Endothelial cell of umbilical vein (primary cell): Measurements from ENCODE around the gene KMT2B. TPM values are rescaled to one million over a fixed set of nuclear protein-coding genes. Genes with fewer than 3 reads are reported as not detected.

Experiments used
- BruUV-seq: library from RNA; stranded (reverse); fragments of 400-500 nt; replicated peaks from 2 replicates; lab custom pipeline; 2021; lab: Mats Ljungman, UMichigan
- CTCF ChIA-PET: fragments of 300-600, 350-600 bp; sonication (Branson Sonifier 250); formaldehyde crosslinking; loops from one replicate; lab custom pipeline; 2021; ENCODE audit warnings: antibody characterized with exemption, inconsistent platforms; lab: Charles Lee
- POLR2A ChIA-PET: fragments of 300-600, 350-600 bp; sonication (Branson Sonifier 250); formaldehyde crosslinking; loops from one replicate; lab custom pipeline; 2021; ENCODE audit warnings: antibody characterized with exemption, inconsistent platforms; lab: Charles Lee
- DNase-seq: peaks from one replicate; pipeline ENCODE4 v3.0.0-alpha.2; 2011; ENCODE audit warnings: low read depth, low spot score
- FAIRE-seq: peaks from 2 replicates; lab custom pipeline; 2011; peaks lifted over from hg19 to GRCh38; lab: Jason Lieb, UNC
- H2AFZ ChIP-seq: 2 replicates; pipeline ENCODE4 v1.6.0; 2012; ENCODE audit warnings: low read depth, low read length, control low read depth, inconsistent platforms
- H3K27ac ChIP-seq: 2 replicates; pipeline ENCODE4 v1.5.1; 2011; ENCODE audit warnings: low read depth, mild to moderate bottlenecking, control low read depth, low read length, moderate library complexity; ENCODE audit not compliant: insufficient read depth
- H3K27me3 ChIP-seq, 2 experiments: 2 replicates each; pipeline versions ENCODE4 v1.6.0 to v1.6.1; 2011; ENCODE audit warnings: low read length in 2 of 2, mixed read lengths in 1 of 2; ENCODE audit not compliant: control insufficient read depth in 2 of 2, insufficient read depth in 2 of 2
- H3K36me3 ChIP-seq, 2 experiments: 2 replicates in 1 of 2; 3 replicates in 1 of 2; pipeline ENCODE4 v1.5.1; 2011; ENCODE audit warnings: low read length in 2 of 2, mild to moderate bottlenecking in 1 of 2, moderate library complexity in 1 of 2; ENCODE audit not compliant: control insufficient read depth in 2 of 2, insufficient read depth in 2 of 2; ENCODE audit errors: extremely low read depth in 1 of 2
- H3K4me1 ChIP-seq: 3 replicates; pipeline ENCODE4 v1.5.1; 2011; ENCODE audit warnings: mild to moderate bottlenecking, low read length; ENCODE audit not compliant: control insufficient read depth, insufficient read depth; ENCODE audit errors: extremely low read depth
- H3K4me2 ChIP-seq: 2 replicates; pipeline ENCODE4 v1.6.1; 2011; ENCODE audit warnings: low read length, control low read depth, mixed read lengths; ENCODE audit not compliant: insufficient read depth
- H3K4me3 ChIP-seq, 3 experiments: fragments of 200-600 bp in 1 of 3; sonication (generic), shearing (Covaris generic) in 1 of 3; replicated peaks in 1 of 3; 2 replicates each; pipeline ENCODE4 v1.5.1; 2011 to 2016; ENCODE audit warnings: control low read depth in 3 of 3, low read length in 3 of 3, mild to moderate bottlenecking in 2 of 3, inconsistent platforms in 1 of 3, low read depth in 1 of 3, moderate library complexity in 1 of 3; ENCODE audit not compliant: insufficient read depth in 1 of 3
- H3K79me2 ChIP-seq: 2 replicates; pipeline ENCODE4 v1.6.0; 2012; ENCODE audit warnings: low read length, inconsistent platforms; ENCODE audit not compliant: control insufficient read depth, insufficient read depth
- H3K9ac ChIP-seq: replicated peaks from 2 replicates; pipeline ENCODE3; 2011; ENCODE audit warnings: low read length, control low read depth; ENCODE audit not compliant: insufficient read depth; ENCODE audit errors: extremely low read depth
- H3K9me1 ChIP-seq: replicated peaks from 3 replicates; pipeline ENCODE4 v1.6.0; 2011; ENCODE audit warnings: mild to moderate bottlenecking, low read length; ENCODE audit not compliant: control insufficient read depth, insufficient read depth; ENCODE audit errors: extremely low read depth
- H3K9me3 ChIP-seq: replicated peaks from 2 replicates; pipeline ENCODE4 v1.5.1; 2012; ENCODE audit warnings: low read length, inconsistent platforms; ENCODE audit not compliant: control insufficient read depth, insufficient read depth
- H4K20me1 ChIP-seq: replicated peaks from 2 replicates; pipeline ENCODE3; 2011; ENCODE audit warnings: mild to moderate bottlenecking, low read length; ENCODE audit not compliant: control insufficient read depth, insufficient read depth; ENCODE audit errors: extremely low read depth
- EZH2 ChIP-seq: IDR thresholded peaks from 2 replicates; pipeline ENCODE4 v1.6.1; 2012; ENCODE audit warnings: borderline replicate concordance, low read depth, mild to moderate bottlenecking, moderate library complexity, low read length, inconsistent platforms; ENCODE audit not compliant: severe bottlenecking
- FOS ChIP-seq: IDR thresholded peaks from 2 replicates; pipeline ENCODE4 v1.6.1; 2011; ENCODE audit warnings: mild to moderate bottlenecking, low read length, moderate library complexity, borderline replicate concordance; ENCODE audit not compliant: insufficient read depth
- GATA2 ChIP-seq: IDR thresholded peaks from 2 replicates; pipeline ENCODE4 v1.7.0; 2011; ENCODE audit warnings: low read depth, mild to moderate bottlenecking, moderate library complexity, mixed read lengths, low read length; ENCODE audit not compliant: insufficient read length, insufficient read depth
- JUN ChIP-seq: IDR thresholded peaks from 2 replicates; pipeline ENCODE4 v1.6.1; 2011; ENCODE audit warnings: borderline replicate concordance, low read depth; ENCODE audit not compliant: insufficient read length, insufficient read depth
- MYC ChIP-seq: IDR thresholded peaks from one replicate; pipeline ENCODE4 v1.6.1; 2011; ENCODE audit warnings: mild to moderate bottlenecking, low read depth, low read length
- POLR2A ChIP-seq: IDR thresholded peaks from 2 replicates; pipeline ENCODE4 v1.6.1; 2012; ENCODE audit warnings: low read depth, mild to moderate bottlenecking, control low read depth, low read length
- POLR2AphosphoS5 ChIP-seq: IDR thresholded peaks from 2 replicates; pipeline ENCODE4 v1.6.1; 2012; ENCODE audit warnings: low read depth, mild to moderate bottlenecking, control low read depth, low read length, moderate library complexity; ENCODE audit not compliant: insufficient read depth
- dilution Hi-C: fragments of 300-500 bp; cut with MboI; formaldehyde crosslinking; loops from one replicate; pipeline ENCODE4 v1.15.0; 2019; ENCODE audit warnings: low sequenced_read_pairs; ENCODE audit not compliant: extremely low pct_ligation_motif_present
- intact Hi-C: fragments of 100-400 bp; cut with micrococcal nuclease; formaldehyde crosslinking; loops from one replicate; pipeline ENCODE4 v1.10.0; 2022
- polyA plus RNA-seq, 4 experiments: library from polyadenylated mRNA; depleted of rRNA in 3 of 4; stranded (reverse) in 3 of 4; unstranded in 1 of 4; fragments of >200 nt; gene quantifications; 2 replicates each; pipeline versions ENCODE4 v1.2.1 to v1.2.3, GENCODE V29; 2011 to 2012; ENCODE audit warnings: missing spikeins in 1 of 4
- total RNA-seq: library from RNA; stranded (reverse); gene quantifications from 2 replicates; pipeline ENCODE4 v1.2.3, GENCODE V29; 2021
- TF ChIP-seq, protein P1 (sequence below): IDR thresholded peaks from 2 replicates; pipeline ENCODE4 v1.6.1; 2011; ENCODE audit not compliant: insufficient read depth, insufficient read length
- TF ChIP-seq, protein P2 (sequence below), 2 donors: IDR thresholded peaks; 1 replicate in 1 of 2; 2 replicates in 1 of 2; pipeline ENCODE4 v1.5.1; 2011; ENCODE audit warnings: low read length in 2 of 2, mild to moderate bottlenecking in 2 of 2, moderate library complexity in 2 of 2, control low read depth in 1 of 2, inconsistent platforms in 1 of 2, low read depth in 1 of 2; ENCODE audit not compliant: insufficient read depth in 1 of 2; ENCODE audit errors: extremely low read depth in 1 of 2

Gene KMT2B
- total and polyA plus RNA-seq, 2 donors (not counting 3 experiments of a cell fraction or from before 2014, with no cell fraction given), result 28.4 to 37.2 TPM

DNA sequence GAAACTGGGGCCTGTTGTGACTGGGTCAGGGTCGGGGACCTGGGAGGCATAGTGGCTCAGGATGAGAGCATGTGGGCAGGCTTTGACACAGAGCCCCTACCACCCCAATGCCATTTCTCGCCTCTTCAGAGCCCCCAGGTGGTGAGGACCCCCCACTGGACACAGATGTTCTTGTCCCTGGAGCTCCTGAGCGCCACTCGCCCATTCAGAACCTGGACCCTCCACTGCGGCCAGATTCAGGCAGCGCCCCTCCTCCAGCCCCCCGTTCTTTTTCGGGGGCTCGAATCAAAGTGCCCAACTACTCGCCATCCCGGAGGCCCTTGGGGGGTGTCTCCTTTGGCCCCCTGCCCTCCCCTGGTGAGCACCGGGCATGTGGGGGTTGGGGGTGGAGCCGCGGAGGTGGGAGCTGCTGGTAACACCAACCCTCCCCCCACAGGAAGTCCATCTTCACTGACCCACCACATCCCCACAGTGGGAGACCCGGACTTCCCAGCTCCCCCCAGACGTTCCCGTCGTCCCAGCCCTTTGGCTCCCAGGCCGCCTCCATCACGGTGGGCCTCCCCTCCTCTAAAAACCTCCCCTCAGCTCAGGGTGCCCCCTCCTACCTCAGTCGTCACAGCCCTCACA lies 14.1 kb downstream of the KMT2B start:
- no peaks in the 10 kb centered on the region for H3K79me2 ChIP-seq
- H3K27ac ChIP-seq, result no peak overlapping the region
- no peak overlapping the region for H3K9ac ChIP-seq
- no peaks in the 10 kb centered on the region for H3K4me1 ChIP-seq
- FAIRE-seq (no peak), DNase-seq (no peak)
- H3K4me2 ChIP-seq, result no peak overlapping the region
- no peaks in the 10 kb centered on the region for H3K9me1 ChIP-seq
- TF ChIP-seq, protein P1, sequence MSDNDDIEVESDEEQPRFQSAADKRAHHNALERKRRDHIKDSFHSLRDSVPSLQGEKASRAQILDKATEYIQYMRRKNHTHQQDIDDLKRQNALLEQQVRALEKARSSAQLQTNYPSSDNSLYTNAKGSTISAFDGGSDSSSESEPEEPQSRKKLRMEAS, result no peak
- TF ChIP-seq POLR2A (no peak), FOS (no peak), JUN (no peak), GATA2 (no peak), POLR2AphosphoS5 (no peak), EZH2 (no peak), MYC (no peak)
- TF ChIP-seq, protein P2, sequence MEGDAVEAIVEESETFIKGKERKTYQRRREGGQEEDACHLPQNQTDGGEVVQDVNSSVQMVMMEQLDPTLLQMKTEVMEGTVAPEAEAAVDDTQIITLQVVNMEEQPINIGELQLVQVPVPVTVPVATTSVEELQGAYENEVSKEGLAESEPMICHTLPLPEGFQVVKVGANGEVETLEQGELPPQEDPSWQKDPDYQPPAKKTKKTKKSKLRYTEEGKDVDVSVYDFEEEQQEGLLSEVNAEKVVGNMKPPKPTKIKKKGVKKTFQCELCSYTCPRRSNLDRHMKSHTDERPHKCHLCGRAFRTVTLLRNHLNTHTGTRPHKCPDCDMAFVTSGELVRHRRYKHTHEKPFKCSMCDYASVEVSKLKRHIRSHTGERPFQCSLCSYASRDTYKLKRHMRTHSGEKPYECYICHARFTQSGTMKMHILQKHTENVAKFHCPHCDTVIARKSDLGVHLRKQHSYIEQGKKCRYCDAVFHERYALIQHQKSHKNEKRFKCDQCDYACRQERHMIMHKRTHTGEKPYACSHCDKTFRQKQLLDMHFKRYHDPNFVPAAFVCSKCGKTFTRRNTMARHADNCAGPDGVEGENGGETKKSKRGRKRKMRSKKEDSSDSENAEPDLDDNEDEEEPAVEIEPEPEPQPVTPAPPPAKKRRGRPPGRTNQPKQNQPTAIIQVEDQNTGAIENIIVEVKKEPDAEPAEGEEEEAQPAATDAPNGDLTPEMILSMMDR (IDR thresholded peaks at IDR 0.05; ENCODE audit: extremely low read depth in 1 of 2, insufficient read depth in 1 of 2, low read depth in 1 of 2, low read length in 2 of 2), result no peak
- ChIA-PET CTCF (interaction anchor here (0.5 kb wide), 1 partner anchor 11 kb away, joined by 5 read pairs; no protein-coding TSS in a partner anchor), POLR2A (no interaction called here)
- dilution Hi-C loops (no loop called here), intact Hi-C loops (no loop called here)
- no TSS peak for BruUV-seq
- H3K27me3 ChIP-seq, result no peaks in the 10 kb centered on the region
- no peak overlapping the region for H3K4me3 ChIP-seq
- H2AFZ ChIP-seq, result no peak overlapping the region
- no peaks in the 10 kb centered on the region for H4K20me1 ChIP-seq
- peaks cover 17 to 73% of the 10 kb centered on the region in 2 experiments for H3K36me3 ChIP-seq
- no peaks in the 10 kb centered on the region for H3K9me3 ChIP-seq
